ENCODE results near the gene HAUS1. TPM values are rescaled to one million over a fixed set of nuclear protein-coding genes. Genes with fewer than 3 reads are reported as not detected.

The HAUS1 gene
- total RNA-seq (10 to 100 TPM; 15.0 to 17.4 TPM), polyA plus RNA-seq (10 to 100 TPM; 15.5 to 18.9 TPM)
- long read RNA-seq, donor 1, transcript HAUS1-201 (9 exons, 1,125 nt): major isoform, 12 of 17 reads
- long read RNA-seq, donor 1, partial matches to known transcripts: 1 of 17 reads
- long read RNA-seq, donor 1, other reads (novel, unspliced or antisense): 2 of 17 reads
- long read RNA-seq, donor 2, transcript HAUS1-201 (9 exons, 1,125 nt): major isoform, 5 of 6 reads
- long read RNA-seq, donor 2, partial matches to known transcripts: 0 of 6 reads
- long read RNA-seq, donor 2, other reads (novel, unspliced or antisense): 1 of 6 reads

DNA sequence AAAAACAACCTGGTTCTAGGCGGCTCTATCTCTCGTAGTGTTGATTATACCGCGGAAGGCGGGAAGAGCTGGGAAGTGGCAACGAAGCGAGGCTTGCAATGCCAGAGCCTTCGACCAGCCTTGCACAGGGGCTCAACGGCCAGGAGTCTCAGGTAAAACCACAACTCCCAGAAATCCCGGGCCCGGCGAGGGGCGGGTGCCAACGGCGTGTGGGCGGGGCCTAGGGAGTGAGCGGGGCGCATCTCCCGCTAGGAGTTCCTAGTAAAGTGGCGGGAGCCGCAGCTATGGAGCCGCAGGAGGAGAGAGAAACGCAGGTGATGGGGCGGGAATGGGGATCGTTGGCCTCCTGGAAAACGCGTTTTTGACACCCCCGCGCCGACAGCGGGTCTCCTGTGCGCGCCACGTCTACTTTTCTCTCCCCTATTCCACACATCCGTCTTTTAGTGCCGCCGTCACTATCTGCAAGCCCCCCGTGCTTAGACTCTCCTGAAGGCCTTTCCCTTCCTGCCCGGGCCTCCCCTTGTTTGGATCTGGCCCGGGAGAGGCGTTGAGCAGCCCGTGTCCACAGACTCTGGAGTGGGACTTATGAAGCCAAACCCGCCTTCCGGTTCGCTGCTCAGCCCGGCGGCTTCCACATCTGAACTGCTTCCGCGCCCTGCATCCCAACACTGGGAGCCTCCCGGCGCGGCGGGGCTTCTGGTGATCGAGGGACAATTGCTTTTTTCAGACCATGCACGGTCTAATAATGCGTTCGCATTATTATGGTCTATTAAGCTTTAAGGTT is at the start of gene HAUS1:
Gene HAUS1 (plus strand): TSS at position 258 of the 784 bp plus-strand sequence. CDS start 27 bp downstream, at position 285.
- Histone ChIP-seq H3K9me3 (ENCODE audit: control insufficient read depth, low read length) (no peaks in the 10 kb centered on the region), H3K4me1 (ENCODE audit: control insufficient read depth in 1 of 2, insufficient read depth in 2 of 2, low read length in 2 of 2) (no peaks in the 10 kb centered on the region), H3K4me3 (ENCODE audit: low read length in 2 of 2) (peak within 1 kb of the TSS; percentile 72 to 87), H3K27ac (ENCODE audit: low read depth in 1 of 2, low read length in 2 of 2) (peak within 1 kb of the TSS in 1 of 2 donors; percentile 69), H3K27me3 (ENCODE audit: control insufficient read depth in 1 of 2, insufficient read depth in 2 of 2, low read length in 1 of 2) (no peaks in the 10 kb centered on the region), H3K36me3 (ENCODE audit: control insufficient read depth in 1 of 2, insufficient read depth in 2 of 2, low read length in 1 of 2) (no peaks in the 10 kb centered on the region)
- peak; percentile 96 for ATAC-seq (ENCODE audit: low FRiP score)
- peak; percentile 94 to 97 for DNase-seq
- intact Hi-C loops (cut with DNase I): no loop called here
- WGBS, 2 donors: 0 to 1% methylated on average over 57 of the region's 57 CpGs

DNA sequence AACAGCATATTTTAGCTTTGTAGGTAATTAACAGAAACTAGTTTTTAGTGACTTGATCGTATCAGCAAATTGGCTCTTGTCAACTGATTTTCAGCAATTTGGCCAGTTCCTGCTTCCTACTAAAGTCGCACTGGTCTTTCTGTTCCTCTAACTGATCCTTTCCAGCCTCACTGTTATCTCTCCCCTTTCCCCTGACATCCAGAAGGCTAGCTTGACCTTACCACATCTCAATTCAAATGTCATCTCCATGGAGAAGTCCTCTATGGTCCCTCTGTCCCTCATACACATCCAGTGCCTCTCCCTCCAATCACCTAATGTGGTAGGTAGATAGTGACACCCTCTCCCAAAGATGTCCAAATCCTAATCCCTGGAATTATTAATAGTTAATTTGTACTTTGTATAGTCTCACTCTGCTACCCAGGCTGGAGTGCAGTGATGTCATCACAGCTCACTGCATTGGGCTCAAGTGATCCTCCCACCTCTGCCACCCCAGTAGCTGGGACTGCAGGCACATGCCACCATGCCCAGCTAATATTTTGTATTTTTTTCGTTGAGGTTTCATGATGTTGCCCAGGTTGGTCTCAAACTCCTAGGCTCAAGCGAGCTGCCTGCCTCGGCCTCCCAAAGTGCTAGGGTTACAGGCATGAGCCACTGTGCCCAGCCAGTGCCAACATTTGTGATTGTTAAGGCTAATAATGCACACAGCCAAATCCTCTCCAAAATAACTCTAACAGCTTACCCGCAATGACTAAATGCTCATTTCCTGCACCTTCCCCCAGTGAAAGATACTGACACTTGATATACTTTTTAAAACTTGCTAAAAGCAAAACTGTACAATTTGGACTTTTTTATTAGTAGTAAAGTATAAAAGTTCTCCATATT is 49.0 kb upstream of the HAUS1 start:
- Histone ChIP-seq H3K9me3 (ENCODE audit: control insufficient read depth, low read length) (no peaks in the 10 kb centered on the region), H3K36me3 (ENCODE audit: control insufficient read depth in 1 of 2, insufficient read depth in 2 of 2, low read length in 1 of 2) (no peaks in the 10 kb centered on the region), H3K27me3 (ENCODE audit: control insufficient read depth in 1 of 2, insufficient read depth in 2 of 2, low read length in 1 of 2) (no peaks in the 10 kb centered on the region), H3K4me1 (ENCODE audit: control insufficient read depth in 1 of 2, insufficient read depth in 2 of 2, low read length in 2 of 2) (peaks cover 3% of the 10 kb centered on the region in 2 donors), H3K27ac (ENCODE audit: low read depth in 1 of 2, low read length in 2 of 2) (no peak overlapping the region), H3K4me3 (ENCODE audit: low read length in 2 of 2) (no peak overlapping the region)
- intact Hi-C loops (cut with DNase I): no loop called here
- DNase-seq (no peak), ATAC-seq (ENCODE audit: low FRiP score) (no peak)
- WGBS, 2 donors: 68 to 75% methylated on average over 6 of the region's 6 CpGs

DNA sequence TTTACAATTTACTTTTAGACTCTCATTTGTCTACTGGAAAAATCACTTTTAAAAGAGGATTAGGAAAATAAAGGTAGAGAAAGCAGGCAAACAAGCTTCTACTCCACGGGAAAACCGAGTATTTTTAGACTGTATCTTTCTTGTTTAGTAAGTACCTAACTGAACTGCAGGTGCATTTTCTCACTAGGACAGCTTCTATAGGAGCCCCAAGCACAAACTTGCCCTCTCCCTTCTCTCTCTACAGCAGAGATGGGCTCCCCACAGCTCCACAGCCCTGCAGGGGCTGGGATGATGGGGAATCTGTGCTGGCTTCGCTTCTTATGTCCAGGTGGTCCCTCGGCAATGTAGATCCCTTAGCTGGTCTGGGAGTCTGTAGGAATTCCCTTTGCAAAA is 48.4 kb upstream of the HAUS1 start:
- Histone ChIP-seq H3K9me3 (ENCODE audit: control insufficient read depth, low read length) (no peaks in the 10 kb centered on the region), H3K4me1 (ENCODE audit: control insufficient read depth in 1 of 2, insufficient read depth in 2 of 2, low read length in 2 of 2) (peaks cover 3% of the 10 kb centered on the region in 2 donors), H3K27ac (ENCODE audit: low read depth in 1 of 2, low read length in 2 of 2) (no peak overlapping the region), H3K36me3 (ENCODE audit: control insufficient read depth in 1 of 2, insufficient read depth in 2 of 2, low read length in 1 of 2) (no peaks in the 10 kb centered on the region), H3K4me3 (ENCODE audit: low read length in 2 of 2) (no peak overlapping the region), H3K27me3 (ENCODE audit: control insufficient read depth in 1 of 2, insufficient read depth in 2 of 2, low read length in 1 of 2) (no peaks in the 10 kb centered on the region)
- ATAC-seq (ENCODE audit: low FRiP score): no peak
- no peak for DNase-seq
- intact Hi-C loops (cut with DNase I): no loop called here
- 63 to 65% methylated on average over 4 of the region's 4 CpGs for WGBS, 2 donors

- ATAC-seq (ENCODE audit: low FRiP score) (no peak), DNase-seq (no peak)
- 85 to 92% methylated on average over 3 of the region's 3 CpGs for WGBS, 2 donors
- Histone ChIP-seq H3K27me3 (ENCODE audit: control insufficient read depth in 1 of 2, insufficient read depth in 2 of 2, low read length in 1 of 2) (no peaks in the 10 kb centered on the region), H3K4me3 (ENCODE audit: low read length in 2 of 2) (no peak overlapping the region), H3K9me3 (ENCODE audit: control insufficient read depth, low read length) (no peaks in the 10 kb centered on the region), H3K36me3 (ENCODE audit: control insufficient read depth in 1 of 2, insufficient read depth in 2 of 2, low read length in 1 of 2) (no peaks in the 10 kb centered on the region), H3K27ac (ENCODE audit: low read depth in 1 of 2, low read length in 2 of 2) (no peak overlapping the region), H3K4me1 (ENCODE audit: control insufficient read depth in 1 of 2, insufficient read depth in 2 of 2, low read length in 2 of 2) (no peaks in the 10 kb centered on the region)
- intact Hi-C loops (cut with DNase I): no loop called here
Measured at GRCh38 chr18:46060359-46060841, 43.8 kb upstream of the HAUS1 start.

DNA sequence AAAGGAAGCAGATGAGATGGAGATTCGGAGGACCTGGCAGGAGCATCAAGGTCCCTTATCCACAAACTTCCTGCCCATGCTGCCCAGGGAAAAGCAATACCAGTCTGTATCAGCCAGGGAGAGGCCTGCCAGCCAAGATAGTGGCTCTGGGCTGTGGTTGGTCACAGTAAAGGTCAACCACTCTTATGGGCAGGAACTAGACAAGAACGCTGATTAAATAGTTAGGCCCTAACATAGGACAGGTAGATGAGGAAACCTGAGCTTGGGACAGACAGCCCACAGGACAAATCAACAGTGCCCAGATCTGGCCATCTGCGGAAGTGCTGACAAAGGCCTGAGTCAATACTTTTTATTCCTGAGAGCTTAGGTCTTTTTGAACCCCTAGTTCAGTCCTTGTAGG is 42.8 kb upstream of the HAUS1 start:
- 95% methylated on average over 3 of the region's 3 CpGs for WGBS, 2 donors
- Histone ChIP-seq H3K36me3 (ENCODE audit: control insufficient read depth in 1 of 2, insufficient read depth in 2 of 2, low read length in 1 of 2) (no peaks in the 10 kb centered on the region), H3K4me1 (ENCODE audit: control insufficient read depth in 1 of 2, insufficient read depth in 2 of 2, low read length in 2 of 2) (no peaks in the 10 kb centered on the region), H3K27me3 (ENCODE audit: control insufficient read depth in 1 of 2, insufficient read depth in 2 of 2, low read length in 1 of 2) (no peaks in the 10 kb centered on the region), H3K27ac (ENCODE audit: low read depth in 1 of 2, low read length in 2 of 2) (no peak overlapping the region), H3K4me3 (ENCODE audit: low read length in 2 of 2) (no peak overlapping the region), H3K9me3 (ENCODE audit: control insufficient read depth, low read length) (no peaks in the 10 kb centered on the region)
- ATAC-seq (ENCODE audit: low FRiP score) (no peak), DNase-seq (no peak)
- intact Hi-C loops (cut with DNase I): no loop called here

GRCh38 chr18:46061796-46062195 is 42.4 kb upstream of the HAUS1 start:
- Histone ChIP-seq H3K4me1 (ENCODE audit: control insufficient read depth in 1 of 2, insufficient read depth in 2 of 2, low read length in 2 of 2) (no peaks in the 10 kb centered on the region), H3K9me3 (ENCODE audit: control insufficient read depth, low read length) (no peaks in the 10 kb centered on the region), H3K36me3 (ENCODE audit: control insufficient read depth in 1 of 2, insufficient read depth in 2 of 2, low read length in 1 of 2) (no peaks in the 10 kb centered on the region), H3K27me3 (ENCODE audit: control insufficient read depth in 1 of 2, insufficient read depth in 2 of 2, low read length in 1 of 2) (no peaks in the 10 kb centered on the region), H3K27ac (ENCODE audit: low read depth in 1 of 2, low read length in 2 of 2) (no peak overlapping the region), H3K4me3 (ENCODE audit: low read length in 2 of 2) (no peak overlapping the region)
- intact Hi-C loops (cut with DNase I): no loop called here
- ATAC-seq (ENCODE audit: low FRiP score) (no peak), DNase-seq (no peak)
- WGBS, 2 donors: 93 to 96% methylated on average over 1 of the region's 1 CpG

- whole genome bisulfite sequencing, 2 donors: 93 to 97% methylated on average over 5 of the region's 5 CpGs
- intact Hi-C loops (cut with DNase I): no loop called here
- ATAC-seq (ENCODE audit: low FRiP score) (no peak), DNase-seq (no peak)
- Histone ChIP-seq H3K4me1 (ENCODE audit: control insufficient read depth in 1 of 2, insufficient read depth in 2 of 2, low read length in 2 of 2) (no peaks in the 10 kb centered on the region), H3K4me3 (ENCODE audit: low read length in 2 of 2) (no peak overlapping the region), H3K27me3 (ENCODE audit: control insufficient read depth in 1 of 2, insufficient read depth in 2 of 2, low read length in 1 of 2) (no peaks in the 10 kb centered on the region), H3K36me3 (ENCODE audit: control insufficient read depth in 1 of 2, insufficient read depth in 2 of 2, low read length in 1 of 2) (no peaks in the 10 kb centered on the region), H3K9me3 (ENCODE audit: control insufficient read depth, low read length) (no peaks in the 10 kb centered on the region), H3K27ac (ENCODE audit: low read depth in 1 of 2, low read length in 2 of 2) (no peak overlapping the region)
Measured at GRCh38 chr18:46062781-46063180, 41.4 kb upstream of the HAUS1 start.

DNA sequence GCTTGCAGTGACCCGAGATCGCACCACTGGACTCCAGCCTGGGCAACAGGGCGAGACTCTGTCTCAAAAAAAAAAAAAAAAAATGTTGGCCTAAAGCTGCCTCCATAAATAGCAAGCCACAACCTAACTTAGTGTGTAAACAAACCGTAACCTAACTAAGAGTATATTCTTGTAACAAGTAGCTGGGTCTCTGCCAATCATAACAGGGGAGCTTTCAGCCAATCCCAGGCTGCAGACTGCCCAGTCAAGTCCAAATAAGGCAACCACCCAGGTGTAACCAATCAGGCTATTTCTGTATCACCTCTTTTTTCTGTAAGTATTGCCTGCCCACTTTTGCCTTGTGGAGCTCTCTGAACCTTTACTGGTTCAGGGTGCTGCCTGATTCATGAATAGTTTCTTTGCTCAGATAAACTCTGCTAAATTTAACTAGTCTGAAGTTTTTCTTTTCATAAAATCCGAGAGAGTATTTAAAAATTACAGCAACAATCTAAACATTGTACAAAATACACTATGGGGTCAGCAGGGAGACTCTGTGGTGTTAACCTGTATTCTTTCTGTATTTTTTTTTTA is 36.7 kb upstream of the HAUS1 start:
- 35 to 43% methylated on average over 5 of the region's 5 CpGs for WGBS, 2 donors
- Histone ChIP-seq H3K4me1 (ENCODE audit: control insufficient read depth in 1 of 2, insufficient read depth in 2 of 2, low read length in 2 of 2) (no peaks in the 10 kb centered on the region), H3K27me3 (ENCODE audit: control insufficient read depth in 1 of 2, insufficient read depth in 2 of 2, low read length in 1 of 2) (no peaks in the 10 kb centered on the region), H3K4me3 (ENCODE audit: low read length in 2 of 2) (no peak overlapping the region), H3K9me3 (ENCODE audit: control insufficient read depth, low read length) (no peaks in the 10 kb centered on the region), H3K27ac (ENCODE audit: low read depth in 1 of 2, low read length in 2 of 2) (no peak overlapping the region), H3K36me3 (ENCODE audit: control insufficient read depth in 1 of 2, insufficient read depth in 2 of 2, low read length in 1 of 2) (no peaks in the 10 kb centered on the region)
- ATAC-seq (ENCODE audit: low FRiP score) (no peak), DNase-seq (no peak)
- intact Hi-C loops (cut with DNase I): no loop called here

Measured in aorta (tissue), 5 donors.